Measurements from ENCODE around the gene TUBGCP2. TPM values are rescaled to one million over a fixed set of nuclear protein-coding genes. Genes with fewer than 3 reads are reported as not detected.

TUBGCP2 gene
- total RNA-seq, 4 donors from 2014 or later = 21.5 to 43.8 (median 36.5) TPM

DNA sequence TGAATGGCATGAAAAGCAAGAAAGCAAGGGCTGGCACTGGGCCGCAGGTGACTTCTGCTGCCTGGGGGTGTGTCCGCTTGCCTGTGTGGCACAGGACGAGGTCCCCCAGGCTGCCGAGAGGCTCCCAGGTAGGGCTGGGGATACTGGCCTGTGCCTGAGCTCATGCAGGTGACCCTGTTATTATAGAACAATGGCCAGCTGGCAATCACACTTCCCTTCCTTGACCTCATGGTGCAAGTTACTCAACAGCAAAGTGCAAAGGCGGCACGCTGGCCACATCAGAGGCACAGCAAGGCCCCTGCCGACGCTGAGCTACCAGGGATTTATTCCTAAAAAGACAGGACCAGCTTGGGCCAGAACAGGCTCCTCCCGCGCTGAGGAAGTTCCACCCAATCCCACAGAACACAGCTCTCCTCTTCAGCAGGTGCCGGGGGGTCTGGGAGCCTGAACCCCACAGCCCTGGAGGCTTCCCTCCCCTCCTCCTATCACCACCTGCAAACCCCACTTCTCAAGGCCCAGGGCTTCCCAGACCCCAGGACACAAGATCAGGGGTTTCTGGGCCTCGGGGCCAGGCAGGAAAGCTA lies 30.6 kb downstream of the TUBGCP2 start:
- peaks cover 18 to 22% (median 18%) of the 10 kb centered on the region in 3 donors for H3K27me3 ChIP-seq
- no peaks in the 10 kb centered on the region for H3K4me1 ChIP-seq
- H3K27ac ChIP-seq = no peak overlapping the region
- H3K4me3 ChIP-seq = no peak overlapping the region
- H3K9me3 ChIP-seq = no peaks in the 10 kb centered on the region
- ATAC-seq (no peak), DNase-seq (no peak)
- in situ Hi-C loops (cut with MboI; ENCODE audit: low sequenced_read_pairs in 4 of 4) = no loop called here
- intact Hi-C loops (cut with DNase I; ENCODE audit: low total_unique reads) = no loop called here
- TF ChIP-seq CTCF (IDR thresholded peaks at IDR 0.05 in 4 of 5, conservative IDR thresholded peaks at IDR 0.05 in 1 of 5) = no peak
- TF ChIP-seq POLR2A (IDR thresholded peaks at IDR 0.05) = no peak
- peaks cover 0 to 39% of the 10 kb centered on the region in 2 donors for H3K36me3 ChIP-seq

DNA sequence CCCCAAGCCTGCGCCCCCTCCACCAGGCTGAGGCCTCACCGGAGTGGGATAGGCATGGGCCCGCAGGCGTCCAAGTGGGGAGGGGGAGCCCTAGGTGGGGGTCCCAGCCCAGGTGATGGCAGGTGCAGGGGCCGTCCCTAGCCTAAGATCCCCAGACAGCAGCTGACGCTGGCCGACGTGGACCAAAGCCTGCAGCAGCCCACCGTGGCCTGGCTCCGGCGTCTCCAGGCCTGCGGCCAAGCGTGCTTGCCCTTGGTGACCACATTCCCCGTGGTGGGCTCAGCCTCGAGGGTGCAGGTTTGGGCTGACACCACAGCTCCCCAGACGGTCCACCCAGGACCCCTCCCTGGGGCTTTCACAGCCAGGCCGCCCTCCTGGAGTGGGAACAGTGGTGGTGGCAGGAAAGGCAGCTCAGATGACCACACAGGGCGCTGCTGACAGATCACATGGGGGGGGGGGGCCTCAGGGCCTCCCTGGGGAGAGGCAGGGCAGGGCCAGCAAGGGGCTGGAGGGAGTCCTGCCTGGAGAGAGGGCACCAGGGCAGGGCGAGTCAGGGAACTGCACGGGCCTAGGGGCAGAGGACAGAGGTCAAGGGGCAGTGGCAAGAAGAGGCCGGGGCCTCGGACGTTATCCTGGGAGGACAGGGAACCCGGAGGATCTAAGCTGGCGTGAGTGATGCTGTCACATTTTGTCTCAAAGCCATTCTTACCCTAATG lies 31.2 kb downstream of the TUBGCP2 start:
- Histone ChIP-seq H3K36me3 (peaks cover 0 to 32% of the 10 kb centered on the region in 2 donors), H3K4me1 (no peaks in the 10 kb centered on the region)

DNA sequence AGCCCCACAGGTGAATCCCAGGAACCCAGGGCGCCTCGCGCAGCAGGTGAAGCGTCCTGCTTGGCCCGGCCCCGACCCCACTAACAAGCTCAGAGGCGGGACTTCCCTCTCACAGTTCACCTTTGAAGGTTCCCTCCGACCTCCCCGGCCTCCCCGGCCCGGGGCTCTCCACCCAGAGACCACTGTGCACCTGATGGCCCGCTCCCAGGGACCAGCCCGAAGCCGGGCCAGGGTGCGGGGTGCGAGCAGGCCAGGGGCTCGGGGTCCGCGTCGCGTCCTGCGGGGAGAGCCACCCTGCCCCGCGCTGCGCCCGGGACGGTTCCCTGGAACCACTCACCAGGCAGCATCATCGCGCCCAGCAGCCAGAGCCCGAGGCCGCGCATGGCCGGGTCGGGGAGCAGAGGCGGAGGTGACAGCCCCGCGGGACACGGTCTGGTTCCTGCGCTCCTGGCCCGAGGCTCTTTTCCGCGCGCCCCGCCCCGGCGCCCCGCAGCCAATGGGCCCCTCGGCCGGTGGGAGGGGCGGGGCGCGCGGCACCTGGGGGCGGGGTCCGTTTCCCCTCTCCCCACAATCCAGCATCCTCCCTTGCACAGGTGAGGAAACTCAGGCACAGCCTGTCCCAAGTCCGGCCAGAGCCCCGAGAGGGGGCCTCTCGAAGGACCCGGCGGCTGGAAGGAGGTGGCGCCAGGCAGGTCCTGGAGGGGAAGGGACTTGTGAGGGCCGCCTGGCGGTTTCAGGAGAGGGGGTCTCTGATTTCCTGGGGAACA lies 32.1 kb downstream of the TUBGCP2 start, which contains the start of gene ADAM8:
TSS of gene ADAM8 (minus strand) at position 434 of the 767 bp plus-strand sequence. CDS start at position 383, 51 bp downstream.
- TF ChIP-seq POLR2A (IDR thresholded peaks at IDR 0.05) (no peak), CTCF (IDR thresholded peaks at IDR 0.05 in 4 of 5, conservative IDR thresholded peaks at IDR 0.05 in 1 of 5) (no peak)
- intact Hi-C loops (cut with DNase I; ENCODE audit: low total_unique reads) = no loop called here
- in situ Hi-C loops (cut with MboI; ENCODE audit: low sequenced_read_pairs in 4 of 4) = no loop called here
- Histone ChIP-seq H3K4me1 (no peaks in the 10 kb centered on the region), H3K4me3 (no peak within 1 kb of the TSS), H3K27me3 (peaks cover 18 to 22% (median 18%) of the 10 kb centered on the region in 3 donors), H3K9me3 (no peaks in the 10 kb centered on the region), H3K27ac (no peak within 1 kb of the TSS), H3K36me3 (peaks cover 0 to 24% of the 10 kb centered on the region in 2 donors)
- DNase-seq (no peak), ATAC-seq (no peak)

More for the DNA sequence above, 31.2 kb downstream of the TUBGCP2 start:
- DNase-seq (no peak), ATAC-seq (no peak)
- Histone ChIP-seq H3K27ac (no peak overlapping the region), H3K4me3 (no peak overlapping the region), H3K9me3 (no peaks in the 10 kb centered on the region), H3K27me3 (peaks cover 18 to 22% (median 18%) of the 10 kb centered on the region in 3 donors)
- in situ Hi-C loops (cut with MboI; ENCODE audit: low sequenced_read_pairs in 4 of 4) = no loop called here
- intact Hi-C loops (cut with DNase I; ENCODE audit: low total_unique reads) = no loop called here
- TF ChIP-seq POLR2A (IDR thresholded peaks at IDR 0.05) (no peak), CTCF (IDR thresholded peaks at IDR 0.05 in 4 of 5, conservative IDR thresholded peaks at IDR 0.05 in 1 of 5) (no peak)

DNA sequence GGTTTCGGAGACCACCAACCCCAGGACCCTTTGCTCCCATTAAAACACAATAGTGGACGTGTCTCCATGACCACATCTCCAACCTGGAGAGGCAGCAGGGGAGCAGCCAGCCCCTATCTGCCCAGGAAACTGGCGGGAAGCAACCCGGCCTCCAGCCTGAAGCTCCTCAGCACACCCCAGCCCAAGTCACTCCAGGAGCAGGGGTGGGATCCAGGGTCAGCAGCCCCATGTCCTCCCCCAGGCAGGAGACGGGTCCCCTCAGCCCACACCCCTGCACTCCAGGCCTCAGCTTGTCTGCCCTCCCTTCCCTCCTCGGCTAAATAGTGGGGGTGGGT lies 32.6 kb downstream of the TUBGCP2 start:
- Histone ChIP-seq H3K4me3 (no peak overlapping the region), H3K9me3 (no peaks in the 10 kb centered on the region), H3K36me3 (peaks cover 0 to 20% of the 10 kb centered on the region in 2 donors), H3K27me3 (peaks cover 18 to 22% (median 18%) of the 10 kb centered on the region in 3 donors), H3K4me1 (no peaks in the 10 kb centered on the region), H3K27ac (no peak overlapping the region)
- intact Hi-C loops (cut with DNase I; ENCODE audit: low total_unique reads) = no loop called here
- DNase-seq (no peak), ATAC-seq (no peak)
- in situ Hi-C loops (cut with MboI; ENCODE audit: low sequenced_read_pairs in 4 of 4) = no loop called here
- no peak for TF ChIP-seq CTCF (IDR thresholded peaks at IDR 0.05 in 4 of 5, conservative IDR thresholded peaks at IDR 0.05 in 1 of 5)
- TF ChIP-seq POLR2A (IDR thresholded peaks at IDR 0.05) = no peak

Data from gastrocnemius medialis (tissue), 4 donors.